ENCODE data around the gene CACNB4.

GRCh38 chr2:152132306-152132705 lies 33.5 kb upstream of the CACNB4 start:
- TF ChIP-seq CTCF (IDR thresholded peaks at IDR 0.05) (no peak), EP300 (IDR thresholded peaks at IDR 0.05) (no peak)

Data from tibial nerve (tissue), 4 donors.